GM21528 (cell line): ENCODE results near the gene RPS14.
A peak's percentile ranks its signal among the peaks of the same experiment; 100 is the strongest.
"Not testable (repeated sequence)": the region's sequence is repeated elsewhere in the genome, so short reads cannot be mapped to it uniquely, and the experiment has no call there.

Experiments used
- ATAC-seq: cut with Tn5 transposase; IDR thresholded peaks from one replicate; pipeline ENCODE4 v1.9.1; 2021; ENCODE audit warnings: mild to moderate bottlenecking, moderate library complexity; ENCODE audit not compliant: unreplicated experiment, low FRiP score

RPS14 gene

DNA sequence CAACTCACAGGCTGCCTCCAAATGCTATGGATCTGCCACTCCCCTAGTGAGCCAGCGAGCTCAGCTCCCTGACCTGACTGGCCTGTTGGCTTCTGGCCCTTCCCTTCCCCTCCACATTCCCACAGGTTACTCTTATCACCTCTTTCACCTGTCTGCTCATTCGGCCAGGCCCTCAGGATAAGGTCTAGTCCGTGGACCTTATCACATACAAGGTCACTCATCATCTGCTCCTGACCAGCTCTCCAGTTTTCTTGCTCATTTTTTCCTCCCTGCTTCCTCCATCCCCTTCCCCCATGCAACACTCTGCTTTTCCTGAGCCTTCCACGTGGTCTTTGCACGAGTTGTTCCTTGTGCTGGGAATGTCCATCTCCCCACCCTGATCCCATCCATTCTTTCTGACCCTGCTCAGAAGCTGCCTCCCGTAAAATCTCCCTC, 32.5 kb upstream of the RPS14 start:
- no peak for ATAC-seq

DNA sequence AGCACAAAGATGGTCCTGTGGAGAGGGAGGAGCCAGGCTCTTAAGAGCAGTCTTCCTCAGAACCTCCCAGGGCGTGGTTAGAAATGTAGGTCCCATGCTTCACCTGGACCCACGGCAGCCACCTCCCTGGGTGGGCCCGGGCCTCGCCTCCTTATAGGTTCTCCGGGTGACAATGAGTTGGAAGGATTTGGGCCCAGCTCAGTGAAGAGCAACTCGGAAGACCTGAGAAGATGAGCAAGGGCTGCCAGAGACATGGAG, 32.1 kb upstream of the RPS14 start:
- no peak for ATAC-seq

DNA sequence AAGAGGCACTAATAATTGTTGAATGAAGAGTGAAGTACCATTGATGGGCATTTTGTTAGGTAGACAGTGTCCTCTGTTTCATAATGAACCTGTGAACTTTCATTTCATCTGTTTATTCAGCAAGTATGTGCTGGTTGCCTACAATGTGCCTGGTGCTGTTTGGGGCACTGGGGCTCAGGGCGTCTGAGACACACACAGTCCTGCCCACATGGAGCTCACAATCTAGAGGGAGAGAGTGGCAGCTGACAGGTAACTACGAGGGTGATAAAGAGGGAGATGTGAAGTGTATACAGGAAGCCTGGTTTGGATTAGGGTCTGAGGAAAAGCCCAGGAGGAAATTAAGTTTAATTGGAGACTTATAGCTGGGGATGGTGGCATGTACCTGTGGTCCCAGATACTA, 29.9 kb upstream of the RPS14 start:
- no peak for ATAC-seq

DNA sequence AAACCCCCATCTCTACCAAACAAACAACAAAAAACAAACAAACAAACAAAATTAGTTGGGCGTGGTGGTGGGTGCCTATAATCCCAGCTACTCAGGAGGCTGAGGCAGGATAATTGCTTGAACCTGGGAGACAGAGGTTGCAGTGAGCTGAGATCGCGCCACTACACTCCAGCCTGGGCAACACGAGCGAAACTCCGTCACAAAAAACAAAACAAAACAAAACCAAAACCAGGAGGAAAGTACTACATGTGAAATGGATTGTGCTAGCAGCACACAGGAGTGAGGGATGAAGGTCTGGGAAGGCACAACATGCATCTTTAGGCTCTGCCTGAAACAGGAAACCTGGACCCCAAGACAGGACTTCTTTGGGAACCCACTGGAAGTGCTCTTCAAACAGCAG, 27.0 kb upstream of the RPS14 start:
- not testable (repeated sequence) for ATAC-seq

DNA sequence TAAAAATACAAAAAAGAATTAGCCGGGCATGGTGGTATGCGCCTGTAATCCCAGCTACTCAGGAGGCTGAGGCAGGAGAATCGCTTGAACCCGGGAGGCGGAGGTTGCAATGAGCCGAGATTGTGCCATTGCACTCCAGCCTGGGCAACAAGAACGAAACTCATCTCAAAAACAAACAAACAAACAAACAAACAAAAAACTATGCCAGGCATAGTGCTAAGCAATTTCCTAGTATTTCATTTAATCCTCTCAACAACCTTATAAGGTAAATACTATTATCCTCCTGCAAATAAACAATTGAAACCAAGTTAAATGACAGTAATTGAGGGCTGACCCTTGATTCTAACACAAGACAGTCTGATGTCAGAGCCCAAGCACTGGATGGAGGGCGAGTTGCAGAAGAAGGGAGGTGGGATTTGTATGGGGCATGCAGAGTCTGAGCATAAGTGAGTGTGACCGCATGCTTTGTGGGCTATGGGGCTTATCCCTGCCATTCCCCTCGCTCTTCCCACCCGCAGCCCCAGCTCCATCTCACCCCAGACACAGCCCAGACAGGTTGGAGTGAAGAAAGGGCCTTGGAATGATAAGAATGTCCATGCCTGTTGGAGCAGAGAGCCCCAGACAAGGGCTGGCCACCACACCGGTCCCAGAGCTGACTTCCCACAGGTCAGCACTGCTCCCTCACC, 24.3 kb upstream of the RPS14 start:
- ATAC-seq: no peak

DNA sequence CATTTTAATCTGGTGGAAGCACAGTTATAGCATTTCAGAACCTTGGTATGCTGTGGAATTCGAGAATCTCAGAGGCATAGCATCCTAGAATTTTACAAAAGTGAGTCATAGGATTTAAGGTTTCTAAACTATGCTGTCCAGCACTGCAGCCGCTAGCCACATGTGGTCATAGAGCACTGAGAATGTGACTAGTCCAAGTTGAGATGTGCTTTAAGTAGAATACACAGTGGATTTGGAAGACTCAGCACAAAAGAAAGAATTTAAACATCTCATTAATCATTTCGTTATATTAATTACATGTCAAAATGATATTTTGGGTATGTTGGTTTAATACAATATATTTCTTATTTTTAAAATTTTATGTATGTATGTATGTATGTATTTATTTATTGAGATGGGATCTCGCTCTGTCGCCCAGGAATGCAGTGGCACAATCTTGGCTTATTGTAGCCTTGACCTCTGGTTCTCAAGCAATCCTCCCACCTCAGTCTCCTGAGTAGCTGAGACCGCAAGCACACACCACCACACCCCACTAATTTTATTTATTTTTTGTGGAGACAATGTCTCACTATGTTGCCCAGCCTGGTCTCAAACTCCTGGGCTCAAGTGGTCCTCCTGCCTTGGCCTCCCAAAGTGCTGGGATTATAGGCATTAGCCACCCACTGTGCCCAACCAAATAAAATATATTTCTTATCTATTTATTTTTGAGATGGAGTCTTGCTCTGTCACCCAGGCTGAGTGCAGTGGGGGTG, 20.4 kb upstream of the RPS14 start:
- ATAC-seq: no peak

DNA sequence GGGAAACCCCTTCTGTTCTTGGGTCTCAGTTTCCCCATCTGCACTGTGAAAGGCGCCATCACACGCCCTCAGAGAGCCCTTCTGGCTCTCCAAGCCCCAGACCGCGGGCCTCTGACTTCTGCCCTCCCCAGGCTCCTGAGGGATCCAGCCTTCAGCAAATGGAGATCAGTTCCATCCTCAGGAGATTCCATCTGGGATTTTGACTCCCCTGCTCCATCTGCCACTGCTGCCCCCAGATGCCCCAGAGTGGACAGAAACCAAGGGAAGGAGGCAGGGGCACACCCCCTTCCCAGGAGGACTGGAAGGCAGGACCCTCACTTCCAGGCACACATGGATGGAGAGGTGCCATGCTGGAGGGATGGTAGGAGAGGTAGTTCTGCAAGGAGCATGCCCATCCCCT, 18.7 kb upstream of the RPS14 start:
- no peak for ATAC-seq

DNA sequence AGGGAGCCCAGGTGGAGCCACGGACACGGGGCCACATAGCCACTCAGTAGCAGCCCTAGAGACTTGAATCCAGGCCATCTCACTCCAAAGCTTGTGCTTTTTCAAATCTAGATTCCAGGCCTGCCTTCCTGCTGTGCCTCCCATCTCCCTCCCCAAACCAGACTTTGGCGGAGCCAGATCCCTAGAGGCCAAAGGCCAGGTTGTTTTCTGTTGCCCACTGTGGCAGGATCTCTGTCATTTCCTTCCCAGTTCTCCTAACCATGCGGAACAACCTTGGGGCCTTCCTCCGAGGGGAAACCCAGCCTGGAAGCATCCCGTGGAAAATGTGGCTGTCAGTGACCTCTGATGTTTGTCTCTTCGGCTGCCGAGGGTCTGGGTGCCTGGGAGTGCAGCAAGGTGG, 16.4 kb upstream of the RPS14 start:
- no peak for ATAC-seq

DNA sequence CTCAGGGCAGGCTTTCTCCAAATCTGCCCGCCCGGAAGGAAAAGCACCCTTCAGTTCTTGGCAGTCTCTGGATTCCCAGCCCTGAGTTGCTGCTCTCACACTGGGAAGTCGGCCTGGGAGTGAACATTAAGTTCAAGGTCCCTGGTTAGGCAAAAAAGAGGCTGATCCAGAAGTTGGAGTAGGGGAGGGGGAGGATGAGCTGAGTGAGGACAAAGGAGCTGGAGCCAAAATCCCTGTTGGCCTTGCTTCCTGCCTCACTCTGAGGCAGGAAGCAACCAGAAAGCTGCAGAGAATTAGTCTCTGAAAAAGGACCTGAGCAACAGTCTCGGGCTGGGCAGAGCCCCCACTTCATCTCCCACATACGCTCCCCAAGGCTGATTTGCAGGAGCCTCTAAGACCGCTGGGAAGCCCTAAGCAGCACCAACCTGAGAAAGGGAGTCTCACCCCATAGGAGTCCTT, 15.0 kb upstream of the RPS14 start:
- ATAC-seq: no peak

DNA sequence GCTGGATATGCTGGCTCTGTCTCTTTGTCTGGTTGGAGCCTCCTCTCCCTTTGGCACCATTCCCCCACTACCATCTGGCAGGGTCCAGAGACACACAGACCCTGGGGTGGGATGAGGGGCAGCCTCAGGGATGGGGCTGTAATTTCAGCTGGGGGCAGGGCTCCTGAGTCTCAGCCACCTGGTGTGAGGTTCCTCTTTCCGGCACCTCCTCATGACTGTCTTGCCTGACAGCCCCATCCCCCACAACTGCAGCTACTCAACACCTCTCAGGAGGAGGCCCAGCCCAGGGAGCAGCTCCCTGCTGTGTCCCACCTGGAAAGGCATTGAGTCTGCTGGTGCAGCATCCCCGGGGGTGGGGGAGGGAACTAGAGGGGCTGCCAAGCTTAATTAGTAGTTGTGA, 11.7 kb upstream of the RPS14 start:
- ATAC-seq: peak; percentile 79

DNA sequence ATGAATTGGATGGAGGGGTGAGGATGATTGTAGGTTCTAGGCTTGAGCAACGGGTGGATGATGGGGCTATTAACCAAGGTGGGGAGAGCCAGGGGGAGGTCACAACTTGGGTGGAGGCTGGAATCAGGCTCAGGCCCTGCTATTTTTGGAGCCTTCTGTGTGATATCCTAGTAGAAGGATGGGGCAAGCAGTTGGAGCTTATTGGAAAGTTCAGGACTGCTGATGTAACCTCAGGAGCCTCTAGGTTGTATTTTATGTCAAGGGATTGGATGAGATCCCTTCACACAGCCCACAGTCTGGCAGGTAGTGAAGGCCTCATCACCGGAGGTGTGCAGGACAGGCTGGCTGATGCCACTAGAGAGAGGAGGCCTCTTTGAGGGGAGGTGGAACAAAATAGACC, 11.2 kb upstream of the RPS14 start:
- ATAC-seq: peak; percentile 5

DNA sequence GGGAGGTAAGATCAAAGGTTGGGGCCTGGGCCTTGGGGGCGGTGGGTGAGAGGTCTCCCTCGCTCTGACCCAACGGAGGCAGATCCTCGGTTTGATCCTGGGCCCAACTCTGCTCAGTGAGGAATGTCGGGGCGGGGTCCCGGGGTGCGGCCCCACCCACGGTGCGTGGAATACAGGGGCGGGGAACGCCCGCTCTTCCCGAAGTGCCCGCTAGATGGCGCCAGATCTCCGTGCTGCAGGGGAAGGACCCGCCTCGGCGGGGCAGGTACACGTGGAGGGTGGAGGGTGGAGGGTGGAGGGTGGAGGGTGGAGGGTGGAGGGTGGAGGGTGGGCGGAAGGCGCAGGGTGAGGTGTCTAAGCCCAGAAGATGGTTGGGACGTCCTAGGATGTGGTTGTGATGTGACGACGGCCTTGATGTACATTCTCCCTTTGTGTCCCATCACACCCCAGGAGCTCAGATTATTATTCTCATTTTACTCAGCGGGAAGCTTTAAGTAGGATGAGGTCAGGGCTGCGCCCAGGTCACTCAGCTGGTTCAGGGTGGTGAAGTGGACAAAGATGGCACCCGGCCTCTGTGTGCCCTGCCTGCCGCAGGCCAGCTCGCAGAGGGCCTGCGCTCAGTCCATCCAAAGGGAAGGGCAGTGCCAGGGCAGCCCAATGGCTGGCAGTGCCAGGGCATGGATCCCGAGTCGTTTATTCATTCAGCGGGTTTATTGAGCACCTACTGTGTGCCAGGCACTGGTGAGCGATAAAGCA, 9.4 kb upstream of the RPS14 start:
- ATAC-seq: peak; percentile 57

DNA sequence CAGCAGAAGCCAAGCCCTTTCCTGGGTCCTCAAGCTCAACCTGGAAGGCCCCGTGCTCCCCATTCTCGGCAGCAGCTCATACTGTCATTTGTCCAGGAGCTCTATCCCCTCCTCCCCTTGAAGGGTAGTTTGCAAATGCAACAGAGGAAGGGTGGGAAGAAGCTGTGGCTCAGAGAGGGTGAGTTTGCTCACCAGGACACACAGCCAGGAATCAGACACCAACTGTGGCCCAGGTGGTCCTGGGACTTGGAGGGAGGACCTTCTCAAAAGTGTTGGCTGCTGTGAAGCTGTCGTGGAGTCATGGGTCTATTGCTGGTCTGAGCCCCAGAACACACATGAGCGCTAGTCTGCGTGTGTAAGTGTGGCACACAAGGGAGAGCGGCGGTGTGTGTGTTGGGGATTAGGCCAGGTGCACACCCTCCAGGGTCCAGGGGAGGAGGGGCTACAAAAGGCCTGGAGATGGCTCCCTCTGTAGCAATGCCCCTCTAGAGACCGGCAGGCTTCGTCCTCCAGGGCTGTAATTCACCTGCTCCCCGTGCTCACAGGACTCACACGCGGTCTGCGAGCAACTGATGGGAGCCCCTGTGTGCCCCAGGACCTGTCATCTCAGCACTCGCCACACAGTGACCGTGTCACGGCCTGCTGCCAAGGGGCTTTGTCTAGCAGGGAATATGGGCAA, 8.2 kb upstream of the RPS14 start:
- ATAC-seq: no peak

DNA sequence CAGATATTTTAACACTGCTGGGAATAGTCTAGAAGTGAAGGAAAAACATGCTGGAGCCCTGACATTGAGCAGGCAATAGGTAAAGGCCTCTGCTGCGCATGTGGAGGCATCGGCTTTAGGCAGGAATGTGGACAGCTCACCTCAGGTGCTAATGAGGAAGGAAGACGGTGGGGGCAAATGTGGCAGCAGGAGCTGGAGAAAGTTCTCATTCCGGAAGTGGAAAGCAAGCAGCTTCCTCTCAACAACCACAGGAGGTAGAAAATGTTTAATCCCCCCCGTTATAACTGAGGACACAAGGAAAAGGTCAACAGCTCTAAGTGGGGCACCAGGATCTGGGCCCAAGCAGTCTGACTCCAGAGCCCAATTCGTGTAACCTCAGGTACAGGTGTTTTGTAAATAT, 7.6 kb upstream of the RPS14 start:
- ATAC-seq: no peak

DNA sequence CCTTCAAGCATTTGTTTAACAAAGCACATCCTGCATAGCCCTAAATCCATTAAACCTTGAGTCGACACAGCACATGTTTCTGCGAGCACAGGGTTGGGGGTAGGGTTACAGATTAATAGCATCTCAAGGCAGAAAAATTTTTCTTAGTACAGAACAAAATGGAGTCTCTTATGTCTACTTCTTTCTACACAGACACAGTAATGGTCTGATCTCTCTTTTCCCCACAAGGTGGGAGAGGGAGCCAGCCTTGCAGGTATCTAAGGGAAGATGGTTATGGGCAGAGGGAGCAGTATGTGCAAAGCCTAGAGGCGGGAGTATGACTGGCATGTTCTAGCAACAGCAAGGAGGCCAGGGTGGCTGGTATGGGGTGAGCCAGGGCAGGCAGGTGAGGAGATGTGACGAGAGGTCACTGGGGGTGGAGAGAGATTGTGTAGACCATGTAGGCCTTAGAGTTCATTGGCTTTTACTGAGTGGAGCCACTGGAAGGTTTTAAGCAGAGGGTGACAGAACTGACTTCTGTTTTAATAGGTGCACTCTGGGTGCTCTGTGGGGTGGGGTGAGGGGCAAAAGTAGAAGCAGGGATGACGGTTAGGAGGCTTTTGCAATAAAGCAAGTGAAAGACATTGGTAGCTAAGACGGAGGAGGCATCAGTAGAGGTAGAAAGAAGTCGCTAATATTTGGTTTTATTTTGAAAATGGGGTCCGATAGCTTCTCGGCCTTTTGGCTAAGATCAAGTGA, 5.1 kb upstream of the RPS14 start:
- ATAC-seq: no peak

DNA sequence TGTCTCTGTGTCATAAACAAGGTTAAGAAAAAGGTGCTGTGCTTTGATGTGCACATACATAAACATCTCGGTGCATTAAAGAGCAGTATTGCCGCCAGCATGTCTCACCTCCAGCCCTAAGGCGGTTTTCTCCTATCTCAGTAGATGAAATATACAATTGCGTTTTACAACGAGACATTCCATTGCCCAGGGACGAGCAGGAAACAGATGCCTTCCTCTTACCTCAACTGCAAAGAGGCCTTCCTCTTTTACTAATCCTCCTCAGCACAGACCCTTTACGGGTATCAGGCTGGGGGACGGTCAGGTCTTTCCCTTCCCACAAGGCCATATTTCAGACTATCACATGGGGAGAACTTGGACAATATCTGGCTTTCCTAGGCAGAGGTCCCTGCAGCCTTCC, 4.5 kb upstream of the RPS14 start:
- not testable (repeated sequence) for ATAC-seq

DNA sequence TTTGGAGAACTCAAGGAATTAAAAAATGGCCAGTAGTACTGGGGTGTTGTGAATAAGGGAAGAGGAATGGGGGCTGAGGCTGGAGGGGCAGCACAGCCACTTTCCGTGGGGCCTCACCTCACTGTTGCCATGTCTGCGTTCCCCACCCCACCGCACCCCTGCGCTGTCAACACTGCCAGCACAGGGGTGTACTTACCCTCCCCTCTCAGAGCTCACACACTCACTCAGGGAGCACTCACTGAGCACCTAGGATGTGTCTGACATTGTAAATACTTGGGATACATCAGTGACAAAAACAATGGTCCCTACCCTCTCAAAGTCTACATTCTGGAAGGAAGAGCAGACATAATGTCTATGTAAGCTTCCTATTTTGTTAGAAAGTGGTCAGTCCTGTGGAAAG, 3.4 kb upstream of the RPS14 start:
- no peak for ATAC-seq

DNA sequence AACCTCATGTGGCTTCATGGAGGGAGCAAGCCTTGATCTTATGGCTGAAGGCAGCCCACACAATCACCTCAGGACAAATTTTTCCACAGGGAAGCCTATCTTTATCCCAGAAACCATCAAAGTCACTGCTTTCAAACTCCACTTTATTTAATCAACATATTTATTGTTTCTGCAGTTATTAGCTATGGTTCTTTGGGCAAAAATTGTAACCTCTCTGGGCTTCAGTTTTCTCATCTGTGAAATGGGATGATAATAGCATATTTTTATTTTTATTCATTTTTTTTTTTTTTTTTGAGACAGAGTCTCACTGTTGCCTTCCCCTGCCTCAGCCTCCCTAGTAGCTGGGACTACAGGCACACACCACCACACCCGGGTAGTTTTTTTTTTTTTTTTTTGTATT, 2.1 kb upstream of the RPS14 start:
- ATAC-seq: no peak

DNA sequence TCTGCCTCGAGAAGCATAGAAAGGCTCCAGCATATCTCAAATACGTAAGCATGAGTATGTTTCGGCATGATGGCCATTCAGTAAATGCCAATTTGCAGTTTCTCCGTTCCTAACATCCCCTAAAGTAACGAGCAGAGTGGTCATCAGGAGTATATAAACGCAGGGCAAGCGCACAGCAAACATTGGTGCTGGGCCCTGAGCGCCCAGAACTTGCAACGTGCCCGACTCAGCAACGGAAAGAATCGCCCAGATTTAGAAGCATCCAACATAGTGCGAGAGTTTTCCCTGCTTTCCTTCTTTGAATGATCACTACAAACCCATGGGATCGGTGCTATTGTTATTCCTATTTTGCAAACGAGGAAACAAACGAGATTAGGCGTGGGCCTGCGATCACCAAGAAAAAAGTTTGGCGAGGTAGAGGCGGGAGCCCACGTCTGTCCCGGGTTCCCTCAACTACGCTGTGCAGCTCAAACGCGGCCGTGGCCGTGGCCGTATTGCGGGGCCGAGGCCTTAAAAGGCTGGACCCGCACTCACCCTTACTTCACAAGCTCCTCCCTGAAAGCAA, 505 bp downstream of the RPS14 start:
- ATAC-seq: peak; percentile 35

DNA sequence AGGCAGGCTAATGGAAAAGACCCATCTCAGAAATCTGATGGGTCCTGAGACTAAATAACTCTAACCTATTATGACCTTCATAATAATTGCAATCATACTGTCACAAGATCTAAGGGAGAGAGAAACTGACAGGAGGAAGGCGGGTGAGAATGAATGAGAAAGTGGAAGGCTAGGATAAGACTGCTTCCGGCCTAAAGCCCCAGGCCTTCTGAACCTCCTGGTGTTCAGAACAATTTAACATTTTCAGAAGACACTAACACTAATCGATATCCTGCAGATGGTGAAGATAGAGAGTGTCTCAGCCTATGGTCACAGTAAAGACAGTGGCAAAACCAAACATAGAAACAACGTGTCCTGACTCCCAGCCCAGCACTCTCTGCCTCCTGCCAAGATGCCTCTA, 1.2 kb downstream of the RPS14 start:
- ATAC-seq: no peak
